Transverse colon (tissue), 4 donors: ENCODE data around the gene TOX2.

Experiments used
- CTCF ChIP-seq, 5 experiments: fragments of 200-600 bp in 3 of 5; fragments of 450-650 bp in 2 of 5; sonication (generic) in 3 of 5; IDR thresholded peaks; 1 replicate in 2 of 5; 2 replicates in 3 of 5; pipeline ENCODE4 v1.5.1; 2016 to 2017; ENCODE audit warnings: antibody characterized with exemption in 5 of 5, inconsistent platforms in 3 of 5, mild to moderate bottlenecking in 2 of 5, moderate library complexity in 1 of 5
- EP300 ChIP-seq: sonication (generic); formaldehyde crosslinking; IDR thresholded peaks from one replicate; pipeline ENCODE4 v1.6.1; 2017; ENCODE audit warnings: antibody characterized with exemption, low read depth
- POLR2A ChIP-seq: fragments of 450-650 bp; IDR thresholded peaks from one replicate; pipeline ENCODE4 v1.6.1; 2016; ENCODE audit warnings: antibody characterized with exemption, mild to moderate bottlenecking, moderate library complexity
- POLR2AphosphoS5 ChIP-seq, 3 donors: sonication (generic); formaldehyde crosslinking; IDR thresholded peaks; one replicate each; pipeline ENCODE4 v1.6.1; 2016; ENCODE audit warnings: antibody characterized with exemption in 3 of 3

- no peak for TF ChIP-seq CTCF (IDR thresholded peaks at IDR 0.05)
- no peak for TF ChIP-seq POLR2AphosphoS5 (IDR thresholded peaks at IDR 0.05)
- no peak for TF ChIP-seq POLR2A
- no peak for TF ChIP-seq EP300
Measured at GRCh38 chr20:44024820-44025580, 110.3 kb downstream of the TOX2 start.
